Caco-2 (cell line): ENCODE data around the gene HSPE1. TPM values are rescaled to one million over a fixed set of nuclear protein-coding genes. Genes with fewer than 3 reads are reported as not detected.

ENCODE experiments used
- BruUV-seq: library from RNA; stranded (reverse); fragments of 400-500 nt; replicated peaks from 2 replicates; lab custom pipeline; 2021; lab: Mats Ljungman, UMichigan
- CTCF ChIA-PET: fragments of 300-600 bp; sonication (Branson Sonifier 250); formaldehyde crosslinking; loops from one replicate; lab custom pipeline; 2022; ENCODE audit warnings: antibody characterized with exemption; lab: Charles Lee
- POLR2A ChIA-PET: fragments of 300-600 bp; sonication (Branson Sonifier 250); formaldehyde crosslinking; loops from one replicate; lab custom pipeline; 2022; ENCODE audit warnings: antibody characterized with exemption; lab: Charles Lee
- DNase-seq, 2 experiments: peaks; one replicate each; pipeline versions ENCODE4 v3.0.0 to v3.0.0-alpha.2; 2020 to 2022
- H3K27me3 ChIP-seq: replicated peaks from 2 replicates; pipeline ENCODE4 v1.6.0; 2011; ENCODE audit warnings: low read length; ENCODE audit not compliant: control insufficient read depth, insufficient read depth
- H3K36me3 ChIP-seq: 2 replicates; pipeline ENCODE4 v1.5.1; 2011; ENCODE audit warnings: low read length; ENCODE audit not compliant: control insufficient read depth, insufficient read depth
- H3K4me1 ChIP-seq: fragments of 250-450 bp; sonication (Bioruptor Pico); 2 replicates; pipeline ENCODE4 v1.5.1; 2020; ENCODE audit warnings: mild to moderate bottlenecking
- H3K4me3 ChIP-seq: 2 replicates; pipeline ENCODE4 v1.5.1; 2011; ENCODE audit warnings: low read depth, mild to moderate bottlenecking, control low read depth, low read length
- H3K9me3 ChIP-seq: fragments of 250-450 bp; sonication (Bioruptor Pico); 2 replicates; pipeline ENCODE4 v1.5.1; 2020; ENCODE audit warnings: mild to moderate bottlenecking, moderate library complexity
- H3K27ac Mint-ChIP-seq: one replicate; pipeline ENCODE4 v1.8.0; 2022; ENCODE audit warnings: mixed read lengths; ENCODE audit not compliant: unreplicated experiment
- H3K27me3 Mint-ChIP-seq: one replicate; pipeline ENCODE4 v1.8.0; 2022; ENCODE audit warnings: mixed read lengths; ENCODE audit not compliant: insufficient read depth, unreplicated experiment
- H3K36me3 Mint-ChIP-seq: one replicate; pipeline ENCODE4 v1.8.0; 2022; ENCODE audit warnings: mild to moderate bottlenecking, mixed read lengths; ENCODE audit not compliant: insufficient read depth, unreplicated experiment
- H3K4me1 Mint-ChIP-seq: one replicate; pipeline ENCODE4 v1.8.0; 2022; ENCODE audit warnings: low read depth, mixed read lengths; ENCODE audit not compliant: unreplicated experiment
- H3K4me3 Mint-ChIP-seq: one replicate; pipeline ENCODE4 v1.8.0; 2022; ENCODE audit warnings: mild to moderate bottlenecking, moderate library complexity, mixed read lengths; ENCODE audit not compliant: unreplicated experiment
- H3K9me3 Mint-ChIP-seq: one replicate; pipeline ENCODE4 v1.8.0; 2022; ENCODE audit warnings: mixed read lengths; ENCODE audit not compliant: unreplicated experiment
- CTCF ChIP-seq, 2 experiments: fragments of 200-600 bp in 1 of 2; IDR thresholded peaks; 1 replicate in 1 of 2; 2 replicates in 1 of 2; pipeline versions ENCODE4 v1.5.1 to v1.8.0; 2011 to 2022; ENCODE audit warnings: antibody characterized with exemption in 1 of 2, control low read depth in 1 of 2, inconsistent platforms in 1 of 2, low read depth in 1 of 2, low read length in 1 of 2, mild to moderate bottlenecking in 1 of 2, moderate library complexity in 1 of 2; ENCODE audit not compliant: insufficient read depth in 1 of 2, severe bottlenecking in 1 of 2, unreplicated experiment in 1 of 2
- intact Hi-C: fragments of 100-400 bp; cut with micrococcal nuclease; formaldehyde crosslinking; loops from one replicate; pipeline ENCODE4 v1.10.0; 2022; ENCODE audit not compliant: unreplicated experiment
- total RNA-seq: library from RNA; stranded (reverse); gene quantifications from 2 replicates; pipeline ENCODE4 v1.2.3, GENCODE V29; 2022

HSPE1 gene
- total RNA-seq, 1 experiment from 2014 or later: 340 TPM

DNA sequence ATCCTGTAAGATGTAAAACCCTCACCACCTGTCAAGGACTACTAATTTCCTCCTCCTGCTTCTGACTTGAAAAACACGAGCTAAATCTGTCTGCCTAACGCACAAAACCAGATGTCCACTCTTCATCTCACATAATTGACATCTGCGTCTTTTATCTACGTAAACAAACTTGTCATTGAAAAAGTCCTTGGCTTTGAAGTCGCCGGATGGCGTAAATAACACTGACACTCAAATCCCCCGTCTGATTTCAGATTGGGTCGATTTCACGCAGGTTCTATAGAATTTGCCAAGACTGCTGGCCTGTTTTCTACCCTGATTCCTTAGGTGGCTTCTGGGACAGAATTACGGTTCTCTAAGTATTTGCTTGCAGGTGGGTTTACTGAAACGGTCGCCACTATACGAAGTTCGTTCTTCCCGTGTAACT lies 15.1 kb downstream of the HSPE1 start:
- intact Hi-C loops: loop anchor here (5.0 kb wide), 2 partner anchors 78 to 192 kb away; partner anchors contain the start of genes MARS2 and SF3B1
- peak overlapping the region; percentile 91 for H3K27ac Mint-ChIP-seq

GRCh38 chr2:197515739-197516392 lies 15.7 kb downstream of the HSPE1 start, which contains the start of gene MOB4:
MOB4 (plus strand) TSS chr2:197516066; CDS start chr2:197516087, 21 bp downstream.
- H3K27me3 Mint-ChIP-seq: no peaks in the 10 kb centered on the region
- no peak for TF ChIP-seq CTCF (IDR thresholded peaks at IDR 0.05; ENCODE audit: insufficient read depth in 1 of 2, low read depth in 1 of 2, low read length in 1 of 2, severe bottlenecking in 1 of 2, unreplicated experiment in 1 of 2)
- H3K27ac Mint-ChIP-seq: peak within 1 kb of the TSS; percentile 91
- peaks cover 9% of the 10 kb centered on the region for H3K4me1 Mint-ChIP-seq
- ChIA-PET CTCF (interaction anchor here (1.1 to 1.8 kb wide), 2 partner anchors 15 to 63 kb away, joined by 5 to 6 read pairs; no protein-coding TSS in a partner anchor), POLR2A (interaction anchor here (1.1 to 3.5 kb wide), 3 partner anchors 16 to 81 kb away, joined by 6 to 36 read pairs (median 10); partner anchors contain the start of genes COQ10B, HSPD1, HSPE1 and SF3B1)
- peaks cover 22% of the 10 kb centered on the region for H3K36me3 Mint-ChIP-seq
- peak; percentile 96 to 98 for DNase-seq
- Histone ChIP-seq H3K9me3 (peaks cover 4% of the 10 kb centered on the region; the same call in 1 of the 2 replicates), H3K4me3 (peak within 1 kb of the TSS; percentile 99), H3K4me1 (peaks cover 15% of the 10 kb centered on the region), H3K36me3 (no peaks in the 10 kb centered on the region), H3K27me3 (no peaks in the 10 kb centered on the region)
- peaks cover 5% of the 10 kb centered on the region for H3K9me3 Mint-ChIP-seq
- H3K4me3 Mint-ChIP-seq: peak within 1 kb of the TSS; percentile 95
- intact Hi-C loops: loop anchor here (1.0 to 5.0 kb wide), 3 partner anchors 16 to 191 kb away; partner anchors contain the start of genes HSPE1, MARS2 and SF3B1
- no TSS peak for BruUV-seq

More for the DNA sequence above, 15.1 kb downstream of the HSPE1 start:
- Mint-ChIP-seq H3K4me1 (peaks cover 9% of the 10 kb centered on the region), H3K27me3 (no peaks in the 10 kb centered on the region), H3K36me3 (peaks cover 17% of the 10 kb centered on the region), H3K9me3 (no peaks in the 10 kb centered on the region), H3K4me3 (peak overlapping the region; percentile 95)
- peak overlapping the region; percentile 99 for H3K4me3 ChIP-seq
- ChIA-PET POLR2A (interaction anchor here (1.3 to 3.5 kb wide), 2 partner anchors 15 to 62 kb away, joined by 10 to 36 read pairs; partner anchors contain the start of genes COQ10B, HSPD1 and HSPE1), CTCF (interaction anchor here (1.1 to 1.8 kb wide), 2 partner anchors 14 to 62 kb away, joined by 5 to 6 read pairs; no protein-coding TSS in a partner anchor)
- no peaks in the 10 kb centered on the region for H3K27me3 ChIP-seq
- TF ChIP-seq CTCF (IDR thresholded peaks at IDR 0.05; ENCODE audit: insufficient read depth in 1 of 2, low read depth in 1 of 2, low read length in 1 of 2, severe bottlenecking in 1 of 2, unreplicated experiment in 1 of 2): no peak
- peaks cover 2% of the 10 kb centered on the region; the same call in 1 of the 2 replicates for H3K9me3 ChIP-seq
- H3K36me3 ChIP-seq: no peaks in the 10 kb centered on the region
- DNase-seq: no peak
- TSS peak; percentile 78 for BruUV-seq
- peaks cover 15% of the 10 kb centered on the region for H3K4me1 ChIP-seq

DNA sequence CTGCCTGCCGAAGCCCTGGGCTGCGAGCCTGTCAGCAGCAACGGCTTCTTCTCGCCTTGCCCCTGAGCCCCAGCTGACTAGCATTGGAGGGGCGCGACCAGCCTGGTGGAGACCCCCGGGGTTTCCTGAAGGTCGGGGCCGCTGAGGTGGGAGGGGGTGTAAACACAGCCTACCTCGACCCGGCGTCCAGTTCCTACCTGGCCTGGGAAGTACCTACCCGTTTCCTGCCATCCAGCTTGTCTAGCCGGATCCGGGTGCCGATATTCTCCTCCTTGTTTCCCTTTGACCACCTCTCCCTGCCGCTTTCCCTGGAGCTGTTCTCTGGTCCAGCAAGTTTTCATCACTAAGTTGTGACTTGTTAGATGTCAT lies 16.2 kb downstream of the HSPE1 start:
- Histone ChIP-seq H3K27me3 (no peaks in the 10 kb centered on the region), H3K4me3 (peak overlapping the region; percentile 99), H3K9me3 (peaks cover 4% of the 10 kb centered on the region; the same call in 1 of the 2 replicates), H3K36me3 (no peaks in the 10 kb centered on the region), H3K4me1 (peaks cover 15% of the 10 kb centered on the region)
- intact Hi-C loops: loop anchor here (1.0 to 5.0 kb wide), 3 partner anchors 16 to 191 kb away; partner anchors contain the start of genes HSPE1, MARS2 and SF3B1
- Mint-ChIP-seq H3K9me3 (peaks cover 10% of the 10 kb centered on the region), H3K4me3 (peak overlapping the region; percentile 95), H3K4me1 (peaks cover 9% of the 10 kb centered on the region), H3K27me3 (no peaks in the 10 kb centered on the region), H3K36me3 (peaks cover 26% of the 10 kb centered on the region), H3K27ac (peak overlapping the region; percentile 91)
- no TSS peak for BruUV-seq
- DNase-seq: peak; percentile 50 to 53
- POLR2A ChIA-PET: interaction anchor here (0.6 to 3.5 kb wide), 4 partner anchors 16 to 83 kb away, joined by 3 to 36 read pairs (median 8); partner anchors contain the start of genes COQ10B, HSPD1, HSPE1 and SF3B1
- no peak for TF ChIP-seq CTCF (IDR thresholded peaks at IDR 0.05; ENCODE audit: insufficient read depth in 1 of 2, low read depth in 1 of 2, low read length in 1 of 2, severe bottlenecking in 1 of 2, unreplicated experiment in 1 of 2)
- CTCF ChIA-PET: interaction anchor here (1.1 to 1.8 kb wide), 2 partner anchors 15 to 63 kb away, joined by 5 to 6 read pairs; no protein-coding TSS in a partner anchor
